ENCODE results near the gene MAGOH. TPM values are rescaled to one million over a fixed set of nuclear protein-coding genes. Genes with fewer than 3 reads are reported as not detected.

The MAGOH gene
- total and polyA plus RNA-seq, 2 donors (not counting 1 experiment from before 2014, with no cell fraction given): 10.8 to 45.6 TPM

DNA sequence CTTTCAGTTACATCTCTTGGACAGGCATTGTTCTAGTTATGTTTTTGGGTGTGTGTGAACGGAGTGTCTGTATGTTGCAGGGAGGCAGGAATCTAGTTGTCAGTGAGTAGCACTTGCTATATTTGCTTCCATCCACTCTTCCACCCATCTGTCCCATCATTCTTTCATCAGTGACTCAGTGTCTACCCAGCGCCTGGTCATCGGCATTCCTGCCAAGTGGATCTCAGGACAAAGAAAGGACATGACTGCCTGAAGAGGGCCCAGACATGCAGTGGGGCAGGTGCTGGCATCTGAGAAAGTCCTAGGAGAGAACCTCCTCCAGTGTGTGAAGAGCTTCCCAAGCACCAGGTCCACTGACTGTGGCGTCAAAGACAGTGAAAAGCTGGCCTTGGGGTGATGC is 27.3 kb upstream of the MAGOH start:
- no peaks in the 10 kb centered on the region for H3K27me3 Mint-ChIP-seq
- H3K9me3 ChIP-seq (ENCODE audit: control extremely low read depth in 1 of 3, control insufficient read depth in 2 of 3, insufficient read depth in 1 of 3, low read length in 2 of 3): no peaks in the 10 kb centered on the region
- H3K27ac ChIP-seq (ENCODE audit: low read length in 2 of 2): no peak overlapping the region
- H3K4me3 ChIP-seq (ENCODE audit: control extremely low read depth in 1 of 5, extremely low read depth in 1 of 5, insufficient read depth in 1 of 5, low read depth in 2 of 5, low read length in 4 of 5): no peak overlapping the region
- no peaks in the 10 kb centered on the region for H3K9me3 Mint-ChIP-seq (ENCODE audit: insufficient read depth)
- TF ChIP-seq, protein P1, sequence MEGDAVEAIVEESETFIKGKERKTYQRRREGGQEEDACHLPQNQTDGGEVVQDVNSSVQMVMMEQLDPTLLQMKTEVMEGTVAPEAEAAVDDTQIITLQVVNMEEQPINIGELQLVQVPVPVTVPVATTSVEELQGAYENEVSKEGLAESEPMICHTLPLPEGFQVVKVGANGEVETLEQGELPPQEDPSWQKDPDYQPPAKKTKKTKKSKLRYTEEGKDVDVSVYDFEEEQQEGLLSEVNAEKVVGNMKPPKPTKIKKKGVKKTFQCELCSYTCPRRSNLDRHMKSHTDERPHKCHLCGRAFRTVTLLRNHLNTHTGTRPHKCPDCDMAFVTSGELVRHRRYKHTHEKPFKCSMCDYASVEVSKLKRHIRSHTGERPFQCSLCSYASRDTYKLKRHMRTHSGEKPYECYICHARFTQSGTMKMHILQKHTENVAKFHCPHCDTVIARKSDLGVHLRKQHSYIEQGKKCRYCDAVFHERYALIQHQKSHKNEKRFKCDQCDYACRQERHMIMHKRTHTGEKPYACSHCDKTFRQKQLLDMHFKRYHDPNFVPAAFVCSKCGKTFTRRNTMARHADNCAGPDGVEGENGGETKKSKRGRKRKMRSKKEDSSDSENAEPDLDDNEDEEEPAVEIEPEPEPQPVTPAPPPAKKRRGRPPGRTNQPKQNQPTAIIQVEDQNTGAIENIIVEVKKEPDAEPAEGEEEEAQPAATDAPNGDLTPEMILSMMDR (IDR thresholded peaks at IDR 0.05): no peak
- no peak for TF ChIP-seq EZH2 (IDR thresholded peaks at IDR 0.05; ENCODE audit: borderline replicate concordance, insufficient read depth, low read depth, low read length, poor library complexity, severe bottlenecking)
- no peak for DNase-seq
- H3K4me1 ChIP-seq (ENCODE audit: control insufficient read depth in 2 of 2, insufficient read depth in 2 of 2, low read length in 2 of 2): peaks cover 0 to 11% of the 10 kb centered on the region in 2 donors
- ChIA-PET POLR2A (no interaction called here), CTCF (interaction anchor here (1.5 kb wide), 1 partner anchor 8 kb away, joined by 4 read pairs; no protein-coding TSS in a partner anchor)
- no peak overlapping the region for H3K4me2 ChIP-seq (replicated peaks; ENCODE audit: low read depth, low read length, poor library complexity, severe bottlenecking)
- H3K4me3 Mint-ChIP-seq: no peak overlapping the region
- ATAC-seq (ENCODE audit: low read depth): no peak
- H3K27me3 ChIP-seq (replicated peaks in 1 of 4; ENCODE audit: control extremely low read depth in 1 of 4, control insufficient read depth in 3 of 4, insufficient read depth in 4 of 4, low read length in 3 of 4): no peaks in the 10 kb centered on the region
- no peak overlapping the region for H3K27ac Mint-ChIP-seq
- no peak overlapping the region for H2AFZ ChIP-seq (ENCODE audit: insufficient read depth, low read depth, low read length, poor library complexity, severe bottlenecking)
- intact Hi-C loops (cut with micrococcal nuclease): no loop called here
- H3K36me3 ChIP-seq (replicated peaks in 1 of 2; ENCODE audit: control extremely low read depth in 1 of 2, control insufficient read depth in 1 of 2, extremely low read depth in 1 of 2, insufficient read depth in 2 of 2, low read length in 1 of 2): peaks cover 0 to 5% of the 10 kb centered on the region in 2 experiments
- H3K9ac ChIP-seq (ENCODE audit: low read length): no peak overlapping the region
- H3K4me1 Mint-ChIP-seq: peaks cover 12% of the 10 kb centered on the region
- 100% methylated on average over 3 of the region's 4 CpGs for WGBS (ENCODE audit: insufficient coverage)
- no peaks in the 10 kb centered on the region for H4K20me1 ChIP-seq (ENCODE audit: control insufficient read depth, insufficient read depth, low read length, poor library complexity, severe bottlenecking)
- no peaks in the 10 kb centered on the region for H3K79me2 ChIP-seq (ENCODE audit: control insufficient read depth, insufficient read depth, low read length)

DNA sequence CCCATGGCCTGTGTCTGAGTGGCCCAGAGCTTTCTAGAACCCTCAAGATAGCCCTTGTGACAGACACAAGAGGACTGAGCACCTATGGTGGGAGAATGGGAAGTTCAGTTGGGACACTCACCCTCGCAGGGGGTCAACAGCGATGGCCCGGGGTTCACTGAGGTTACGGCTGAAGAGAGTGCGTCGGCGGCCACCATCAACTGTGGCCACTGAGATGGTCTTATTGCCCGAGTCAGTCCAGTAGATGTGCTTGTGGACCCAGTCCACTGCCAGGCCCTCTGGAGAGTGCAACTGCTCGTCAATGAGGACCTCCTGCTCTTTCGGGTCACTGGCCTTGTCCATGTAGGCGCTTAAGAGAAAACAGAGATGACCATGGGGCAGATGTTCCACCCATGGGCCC is 25.7 kb upstream of the MAGOH start:
- no peak overlapping the region for H3K4me3 ChIP-seq (ENCODE audit: control extremely low read depth in 1 of 5, extremely low read depth in 1 of 5, insufficient read depth in 1 of 5, low read depth in 2 of 5, low read length in 4 of 5)
- H3K27me3 ChIP-seq (replicated peaks in 1 of 4; ENCODE audit: control extremely low read depth in 1 of 4, control insufficient read depth in 3 of 4, insufficient read depth in 4 of 4, low read length in 3 of 4): no peaks in the 10 kb centered on the region
- Mint-ChIP-seq H3K4me3 (no peak overlapping the region), H3K27ac (no peak overlapping the region), H3K27me3 (no peaks in the 10 kb centered on the region), H3K4me1 (peaks cover 11% of the 10 kb centered on the region), H3K9me3 (ENCODE audit: insufficient read depth) (no peaks in the 10 kb centered on the region)
- H3K9me3 ChIP-seq (ENCODE audit: control extremely low read depth in 1 of 3, control insufficient read depth in 2 of 3, insufficient read depth in 1 of 3, low read length in 2 of 3): no peaks in the 10 kb centered on the region
- intact Hi-C loops (cut with micrococcal nuclease): no loop called here
- no peaks in the 10 kb centered on the region for H3K79me2 ChIP-seq (ENCODE audit: control insufficient read depth, insufficient read depth, low read length)
- ChIA-PET POLR2A (no interaction called here), CTCF (interaction anchor here (0.6 to 0.8 kb wide), 2 partner anchors 129 to 172 kb away, joined by 3 to 4 read pairs; no protein-coding TSS in a partner anchor)
- peaks cover 5 to 15% of the 10 kb centered on the region in 2 donors for H3K4me1 ChIP-seq (ENCODE audit: control insufficient read depth in 2 of 2, insufficient read depth in 2 of 2, low read length in 2 of 2)
- peaks cover 0 to 5% of the 10 kb centered on the region in 2 experiments for H3K36me3 ChIP-seq (replicated peaks in 1 of 2; ENCODE audit: control extremely low read depth in 1 of 2, control insufficient read depth in 1 of 2, extremely low read depth in 1 of 2, insufficient read depth in 2 of 2, low read length in 1 of 2)
- WGBS (ENCODE audit: insufficient coverage): 98% methylated on average over 11 of the region's 11 CpGs
- H4K20me1 ChIP-seq (ENCODE audit: control insufficient read depth, insufficient read depth, low read length, poor library complexity, severe bottlenecking): no peaks in the 10 kb centered on the region
- no peak overlapping the region for H3K4me2 ChIP-seq (replicated peaks; ENCODE audit: low read depth, low read length, poor library complexity, severe bottlenecking)
- ATAC-seq (ENCODE audit: low read depth): no peak
- no peak overlapping the region for H3K27ac ChIP-seq (ENCODE audit: low read length in 2 of 2)
- TF ChIP-seq EZH2 (IDR thresholded peaks at IDR 0.05; ENCODE audit: borderline replicate concordance, insufficient read depth, low read depth, low read length, poor library complexity, severe bottlenecking): no peak
- TF ChIP-seq, protein P1 (IDR thresholded peaks at IDR 0.05): no peak
- no peak overlapping the region for H3K9ac ChIP-seq (ENCODE audit: low read length)
- no peak for DNase-seq
- H2AFZ ChIP-seq (ENCODE audit: insufficient read depth, low read depth, low read length, poor library complexity, severe bottlenecking): no peak overlapping the region
